HG03354 (cell line): ENCODE results near the gene TMEM132E.

Experiments used
- ATAC-seq: cut with Tn5 transposase; IDR thresholded peaks from one replicate; pipeline ENCODE4 v1.9.1; 2021; ENCODE audit warnings: mild to moderate bottlenecking; ENCODE audit not compliant: unreplicated experiment, poor library complexity, severe bottlenecking

The TMEM132E gene

DNA sequence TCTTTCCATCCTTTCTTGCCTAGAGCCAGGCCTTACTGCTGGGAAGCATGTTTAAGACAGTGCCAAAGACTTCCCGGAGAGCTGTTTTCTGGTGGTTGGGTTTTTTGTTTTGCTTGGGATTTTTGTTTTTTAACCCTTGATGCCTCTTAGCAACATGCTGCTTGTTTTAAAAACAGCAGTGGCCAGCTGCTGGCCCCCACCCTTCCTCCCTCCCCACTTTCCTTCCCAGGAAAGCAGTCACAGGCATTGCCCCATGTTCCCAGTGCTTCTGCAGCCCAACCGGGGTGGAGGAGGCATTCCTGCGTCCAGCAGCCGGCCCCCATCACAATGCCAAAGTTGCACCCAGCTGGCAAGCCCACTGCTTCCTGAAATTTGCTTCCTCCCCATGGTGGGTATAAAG is 12.6 kb downstream of the TMEM132E start:
- no peak for ATAC-seq

DNA sequence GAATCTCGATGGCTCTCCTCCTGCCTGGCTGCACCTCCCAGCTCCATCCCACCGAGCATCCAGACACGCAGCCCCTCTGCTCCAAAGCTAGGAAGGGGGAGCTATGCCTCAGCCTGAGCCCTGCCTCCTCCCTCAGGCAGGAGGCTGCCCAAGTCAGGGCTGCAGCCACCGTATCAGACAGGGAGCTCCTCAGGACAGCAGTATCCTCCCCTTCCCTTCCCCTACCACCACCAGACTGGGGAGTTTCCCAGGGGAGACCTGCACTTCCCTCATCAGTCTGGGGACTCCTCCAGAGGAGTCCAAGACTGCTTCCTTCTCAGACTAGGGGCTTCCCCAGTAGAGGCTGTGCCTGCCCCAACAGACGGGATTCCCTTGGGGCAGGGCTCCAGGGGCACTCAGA is 17.5 kb downstream of the TMEM132E start:
- ATAC-seq = no peak

- no peak for ATAC-seq
Observed at GRCh38 chr17:34598161-34598776, 18.9 kb downstream of the TMEM132E start.

GRCh38 chr17:34601416-34601815 is 22.0 kb downstream of the TMEM132E start:
- no peak for ATAC-seq

- no peak for ATAC-seq
Observed at GRCh38 chr17:34603974-34604373, 24.6 kb downstream of the TMEM132E start.

DNA sequence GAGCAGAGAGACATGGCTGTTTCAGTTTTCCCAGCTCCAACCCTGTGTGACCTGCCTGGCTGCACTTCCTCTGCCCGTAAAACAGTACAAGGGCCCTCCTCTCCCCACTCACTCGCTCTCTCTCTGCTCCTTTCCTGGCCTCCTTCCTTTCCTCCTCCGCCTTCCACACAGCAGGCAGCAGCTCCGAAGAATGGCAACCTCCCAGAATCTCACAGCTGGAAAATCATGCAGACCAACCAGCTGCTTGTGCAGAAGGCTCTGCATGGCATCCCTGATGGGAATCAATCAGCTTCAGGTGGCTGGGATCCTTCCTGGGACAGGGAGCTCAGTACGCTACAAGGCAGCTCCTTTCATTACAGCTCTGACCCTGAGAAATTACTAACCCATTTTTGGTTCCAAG is 27.4 kb downstream of the TMEM132E start:
- no peak for ATAC-seq

DNA sequence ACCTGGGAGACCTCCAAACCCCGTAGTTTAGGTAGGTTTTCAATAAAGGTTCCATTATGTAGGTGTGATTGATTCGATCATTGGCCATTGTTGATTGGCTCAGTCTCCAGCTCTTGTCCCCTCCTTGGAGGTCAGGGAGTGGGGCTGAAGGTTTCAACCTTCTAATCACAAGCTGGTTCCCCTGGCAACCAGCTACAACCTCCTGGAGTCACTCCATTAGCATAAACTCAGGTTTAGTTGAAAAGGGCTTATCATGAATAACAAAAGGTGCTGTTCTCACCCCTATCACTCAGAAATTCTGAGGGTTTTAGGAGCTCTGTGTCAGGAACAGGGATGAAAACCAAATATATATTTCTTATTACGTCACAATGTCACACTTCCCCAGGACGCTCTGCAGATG is 28.5 kb downstream of the TMEM132E start:
- no peak for ATAC-seq

DNA sequence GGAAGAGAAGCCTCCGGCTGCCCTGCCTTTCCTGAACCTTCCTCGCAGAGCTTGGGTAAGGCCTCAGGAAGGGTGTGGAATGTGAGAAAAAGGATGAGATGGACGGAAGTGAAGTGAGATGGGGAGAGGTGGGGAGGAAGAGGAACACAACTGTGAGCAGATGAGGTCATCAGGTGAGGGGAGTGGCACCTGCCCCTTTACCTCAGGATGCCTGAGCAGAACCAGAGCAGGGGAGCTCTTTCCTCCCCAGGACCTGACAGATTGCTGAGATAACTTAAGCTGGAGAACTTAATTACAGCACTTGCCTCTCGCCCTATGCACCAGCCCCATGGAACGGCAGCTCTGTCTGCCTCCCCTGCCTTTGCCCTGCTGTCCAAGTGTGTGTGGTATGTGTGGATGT is 29.8 kb downstream of the TMEM132E start:
- ATAC-seq = no peak

DNA sequence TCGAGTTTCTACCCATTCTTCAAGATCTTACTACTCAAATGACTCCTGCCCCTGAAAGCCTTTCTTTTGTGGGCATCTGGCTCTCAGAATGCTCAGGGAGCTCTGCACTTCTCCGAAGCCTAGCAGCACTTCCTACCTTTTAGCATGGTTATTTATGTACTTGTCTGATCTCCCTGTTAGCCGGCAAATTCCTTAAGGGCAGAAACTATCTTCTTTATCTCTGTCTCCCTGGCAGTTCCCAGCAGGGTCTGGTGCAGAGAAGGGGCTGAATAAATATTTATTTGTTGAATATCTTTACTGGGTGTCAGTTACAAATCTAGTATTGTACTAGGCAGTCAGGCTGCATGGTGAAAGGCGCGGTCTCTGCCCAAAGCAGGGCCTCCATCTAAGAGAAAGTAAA is 30.7 kb downstream of the TMEM132E start:
- no peak for ATAC-seq

DNA sequence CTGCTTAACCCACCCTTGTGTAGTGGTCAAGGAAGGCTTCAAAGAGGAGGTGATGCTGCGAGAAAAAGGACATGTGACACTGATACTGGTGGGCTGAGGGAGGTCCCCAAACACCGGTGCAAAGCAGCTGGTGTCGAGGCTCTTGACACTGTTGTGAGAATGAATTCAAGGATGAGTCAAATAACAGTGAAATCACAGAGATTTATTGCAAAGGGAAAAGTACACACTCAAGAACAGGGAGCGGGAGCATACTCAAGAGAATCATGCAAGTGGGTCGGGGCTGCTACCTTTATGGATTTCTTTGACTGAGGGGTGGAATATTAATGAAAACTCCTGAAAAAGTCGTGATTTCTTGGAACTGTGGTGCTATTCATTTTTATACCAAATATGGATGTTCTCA is 31.1 kb downstream of the TMEM132E start:
- no peak for ATAC-seq

DNA sequence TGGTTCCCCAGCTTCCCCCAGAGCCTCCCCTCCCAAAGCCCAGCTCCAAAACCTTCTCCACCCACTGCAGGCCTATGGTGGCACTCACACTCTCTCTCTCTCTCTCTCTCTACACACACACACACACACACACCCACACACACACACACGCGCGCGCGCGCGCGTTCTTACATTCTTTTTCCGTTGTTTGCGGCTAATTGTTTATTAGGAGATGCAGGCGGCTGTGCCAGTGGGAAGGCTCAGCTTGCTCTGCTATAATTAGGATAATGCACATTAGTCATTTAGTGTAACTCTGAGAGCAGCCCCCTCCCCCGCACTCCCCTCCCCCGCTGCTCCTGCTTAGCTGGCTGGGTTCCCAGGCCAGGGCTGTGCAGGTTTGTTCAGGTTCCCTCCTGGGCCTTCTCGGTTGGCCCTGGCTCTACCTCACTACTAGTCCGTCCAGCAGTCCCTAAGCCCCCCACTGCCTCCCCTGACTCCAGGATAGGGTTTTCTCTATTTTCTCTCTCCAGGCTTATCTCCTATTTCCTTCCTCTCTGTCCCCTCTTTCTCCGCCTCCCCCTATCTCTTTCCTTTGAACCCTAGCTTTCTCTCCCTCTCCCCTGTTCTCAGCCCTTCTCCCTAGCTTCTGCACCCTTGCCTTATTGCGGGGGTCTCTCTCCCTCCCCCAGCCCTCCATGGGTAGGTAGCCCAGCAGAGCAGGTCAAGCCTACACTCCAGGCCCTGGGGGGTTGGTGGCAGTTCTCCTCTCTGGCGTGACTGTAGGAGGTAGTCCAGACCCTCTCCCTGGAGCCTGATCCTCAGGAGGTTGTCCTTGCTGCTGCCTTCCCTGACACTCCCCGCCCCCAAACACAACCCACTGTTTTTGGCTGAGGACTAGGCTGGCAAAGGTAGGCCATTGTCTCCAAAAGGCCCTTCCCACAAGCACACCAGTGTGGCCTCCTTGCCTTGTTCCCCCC is 34.0 kb downstream of the TMEM132E start:
- no peak for ATAC-seq

DNA sequence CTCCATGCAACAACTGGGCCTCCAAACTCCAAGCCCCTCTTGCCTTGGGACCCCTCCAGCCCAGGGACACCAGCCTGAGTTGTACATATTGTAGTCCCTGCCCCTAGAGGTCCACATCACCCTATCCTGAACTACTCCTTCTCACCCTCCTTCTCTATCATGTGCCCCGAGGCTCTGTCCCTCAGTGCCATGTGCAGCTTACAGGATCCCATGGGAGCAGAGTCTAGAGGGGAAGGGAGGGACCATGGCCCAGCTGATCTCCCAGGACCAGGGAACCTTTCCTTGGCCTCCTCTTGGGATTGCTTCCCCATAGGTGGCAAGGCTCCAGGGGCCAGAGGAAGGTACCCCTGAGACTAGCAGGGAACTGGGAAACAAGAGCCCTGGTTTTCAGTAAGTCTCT is 35.3 kb downstream of the TMEM132E start:
- no peak for ATAC-seq

- ATAC-seq = no peak
Observed at GRCh38 chr17:34615326-34615725, 35.9 kb downstream of the TMEM132E start.

DNA sequence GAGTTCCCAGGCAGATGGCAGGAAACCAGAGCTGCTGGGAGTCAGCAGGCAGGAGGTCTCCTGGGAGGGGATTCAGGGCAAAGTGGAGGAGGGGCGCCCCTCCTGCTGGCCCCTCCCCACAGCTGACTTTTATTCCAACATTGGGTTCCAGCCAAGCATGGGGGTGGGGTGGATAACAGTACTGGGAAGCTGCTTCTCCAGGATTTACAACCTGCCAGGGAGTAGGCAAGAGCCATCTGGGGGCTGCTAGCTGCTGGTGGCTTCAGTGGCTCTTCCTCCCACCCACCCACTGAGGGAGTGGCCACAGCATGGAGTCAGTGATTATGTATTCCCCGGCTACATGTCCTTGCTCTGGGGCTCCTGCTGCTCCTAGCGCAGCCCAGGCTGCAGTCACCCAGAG is 36.8 kb downstream of the TMEM132E start:
- ATAC-seq = no peak

- ATAC-seq = no peak
Observed at GRCh38 chr17:34617398-34617797, 38.0 kb downstream of the TMEM132E start.

DNA sequence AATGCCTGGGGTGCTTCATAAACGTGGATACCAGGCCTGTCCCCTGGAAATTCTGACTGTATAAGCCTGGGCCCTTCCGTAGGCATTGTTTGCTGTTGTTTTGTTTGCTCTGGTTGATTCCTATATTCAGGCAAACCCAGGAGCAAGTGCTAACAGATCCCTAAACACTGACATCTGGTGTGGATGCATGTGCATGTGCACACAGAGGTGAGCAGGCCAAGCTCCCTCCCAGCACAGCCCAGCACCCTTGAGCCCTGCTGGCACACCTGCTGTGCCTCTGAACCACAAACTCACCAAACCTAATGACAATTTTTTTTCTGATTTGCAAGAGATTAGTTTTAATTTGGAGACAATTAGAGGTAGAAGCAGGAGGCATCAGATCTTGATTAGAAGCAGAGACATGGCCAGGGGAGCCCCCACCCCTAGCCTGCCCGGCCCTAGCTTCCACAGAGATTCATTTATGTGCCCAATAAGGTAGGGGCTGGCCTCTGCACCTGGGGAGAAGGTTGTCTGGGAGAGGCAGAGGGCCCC is 40.4 kb downstream of the TMEM132E start:
- no peak for ATAC-seq

- ATAC-seq = no peak
Observed at GRCh38 chr17:34620458-34620857, 41.1 kb downstream of the TMEM132E start.

GRCh38 chr17:34622862-34623623 is 43.7 kb downstream of the TMEM132E start:
- ATAC-seq = no peak

GRCh38 chr17:34623856-34624766 is 44.7 kb downstream of the TMEM132E start:
- no peak for ATAC-seq
